Aorta (tissue), 5 donors: ENCODE data around the gene AP3M1. TPM values are rescaled to one million over a fixed set of nuclear protein-coding genes. Genes with fewer than 3 reads are reported as not detected.

ENCODE experiments used
- ATAC-seq: fragments of 200-7000 bp; cut with Tn5 transposase; one replicate; pipeline ENCODE4 v1.9.1; 2022; ENCODE audit warnings: moderate library complexity; ENCODE audit not compliant: low FRiP score
- DNase-seq, 2 donors: peaks; one replicate each; pipeline ENCODE4 v3.0.0-alpha.2; 2020
- H3K27ac ChIP-seq, 2 donors: one replicate each; pipeline ENCODE4 v1.5.1; 2013; ENCODE audit warnings: low read length in 2 of 2, mild to moderate bottlenecking in 2 of 2, moderate library complexity in 2 of 2, control low read depth in 1 of 2, inconsistent platforms in 1 of 2, low read depth in 1 of 2
- H3K27me3 ChIP-seq, 2 donors: one replicate each; pipeline ENCODE4 v1.6.1; 2013; ENCODE audit warnings: control low read depth in 1 of 2, low read length in 1 of 2, mild to moderate bottlenecking in 1 of 2, moderate library complexity in 1 of 2; ENCODE audit not compliant: insufficient read depth in 2 of 2, control insufficient read depth in 1 of 2
- H3K36me3 ChIP-seq, 2 donors: one replicate each; pipeline ENCODE4 v1.6.1; 2013; ENCODE audit warnings: control low read depth in 1 of 2, low read length in 1 of 2, mild to moderate bottlenecking in 1 of 2; ENCODE audit not compliant: insufficient read depth in 2 of 2, control insufficient read depth in 1 of 2
- H3K4me1 ChIP-seq, 2 donors: one replicate each; pipeline ENCODE4 v1.6.1; 2013; ENCODE audit warnings: low read length in 2 of 2, control low read depth in 1 of 2, mild to moderate bottlenecking in 1 of 2, moderate library complexity in 1 of 2; ENCODE audit not compliant: insufficient read depth in 2 of 2, control insufficient read depth in 1 of 2
- H3K4me3 ChIP-seq, 2 donors: one replicate each; pipeline ENCODE4 v1.5.1; 2013; ENCODE audit warnings: low read length in 2 of 2, control low read depth in 1 of 2, mild to moderate bottlenecking in 1 of 2
- H3K9me3 ChIP-seq: one replicate; pipeline ENCODE4 v1.6.1; 2013; ENCODE audit warnings: mild to moderate bottlenecking, low read length; ENCODE audit not compliant: control insufficient read depth
- WGBS, 2 donors: extraction: QIAGEN DNeasy Blood & Tissue Kit; methylation state at CpG; one replicate each; pipeline ENCODE4 v1.1.7; 2013; 5-methylcytosine and 5-hydroxymethylcytosine counted together
- intact Hi-C, 2 donors: fragments of 100-400 bp; cut with DNase I; formaldehyde crosslinking; loops; one replicate each; pipeline versions ENCODE4 v1.14.2 to v1.15.0; 2022
- polyA plus RNA-seq, 2 donors: library from polyadenylated mRNA; stranded (reverse); fragments of 200-250 nt; gene quantifications; one replicate each; pipeline ENCODE4 v1.2.3, GENCODE V29; 2013
- total RNA-seq, 2 donors: library from RNA; stranded (reverse); fragmentation: NEBNext Ultra II Directional; extraction: Animal tissue kit (Norgen Biotek cat#: 25700); gene quantifications; one replicate each; pipeline ENCODE4 v1.2.1, GENCODE V29; 2021
- donor health status: healthy with polysubstance abuse.
- donor health status: Bipolar disorder and iron deficiency.
- donor health status: DM: no; HTN: no; CAD: no.
- donor health status: DM: no; HTN: no; CAD: no.
- donor health status: DM: yes; HTN: yes; CAD: no.

Gene AP3M1
- total and polyA plus RNA-seq, 4 donors: 12.4 to 30.4 (median 22.7) TPM

- H3K27ac ChIP-seq: no peak overlapping the region
- H3K4me1 ChIP-seq: no peaks in the 10 kb centered on the region
- H3K27me3 ChIP-seq: no peaks in the 10 kb centered on the region
- no peak overlapping the region for H3K4me3 ChIP-seq
- H3K36me3 ChIP-seq: peaks cover 25 to 33% of the 10 kb centered on the region in 2 donors
- intact Hi-C loops: no loop called here
- no peaks in the 10 kb centered on the region for H3K9me3 ChIP-seq
- ATAC-seq (no peak), DNase-seq (no peak)
- 78 to 81% methylated on average over 3 of the region's 3 CpGs for WGBS, 2 donors
These were observed 51.2 kb downstream of the AP3M1 start for GRCh38 chr10:74099420-74099819.

GRCh38 chr10:74097776-74098175 is 52.9 kb downstream of the AP3M1 start:
- 82 to 83% methylated on average over 9 of the region's 9 CpGs for WGBS, 2 donors
- Histone ChIP-seq H3K27me3 (no peaks in the 10 kb centered on the region), H3K27ac (no peak overlapping the region), H3K36me3 (peaks cover 30% of the 10 kb centered on the region in 2 donors), H3K9me3 (no peaks in the 10 kb centered on the region), H3K4me1 (no peaks in the 10 kb centered on the region), H3K4me3 (no peak overlapping the region)
- ATAC-seq: no peak
- DNase-seq: no peak
- intact Hi-C loops: no loop called here

GRCh38 chr10:74096777-74097176 is 53.9 kb downstream of the AP3M1 start:
- 87 to 90% methylated on average over 2 of the region's 2 CpGs for WGBS, 2 donors
- H3K36me3 ChIP-seq: peaks cover 30% of the 10 kb centered on the region in 2 donors
- intact Hi-C loops: no loop called here
- no peak for DNase-seq
- H3K27ac ChIP-seq: no peak overlapping the region
- H3K27me3 ChIP-seq: no peaks in the 10 kb centered on the region
- no peaks in the 10 kb centered on the region for H3K4me1 ChIP-seq
- no peak overlapping the region for H3K4me3 ChIP-seq
- ATAC-seq: no peak
- H3K9me3 ChIP-seq: no peaks in the 10 kb centered on the region

GRCh38 chr10:74094231-74094630 is 56.4 kb downstream of the AP3M1 start:
- Histone ChIP-seq H3K27ac (no peak overlapping the region), H3K9me3 (no peaks in the 10 kb centered on the region), H3K4me3 (no peak overlapping the region), H3K4me1 (no peaks in the 10 kb centered on the region), H3K36me3 (peaks cover 27% of the 10 kb centered on the region in 2 donors), H3K27me3 (no peaks in the 10 kb centered on the region)
- DNase-seq (no peak), ATAC-seq (no peak)
- 90 to 94% methylated on average over 7 of the region's 7 CpGs for WGBS, 2 donors
- intact Hi-C loops: no loop called here

GRCh38 chr10:74093530-74094164 is 57.0 kb downstream of the AP3M1 start:
- no peaks in the 10 kb centered on the region for H3K9me3 ChIP-seq
- no peak overlapping the region for H3K4me3 ChIP-seq
- H3K27me3 ChIP-seq: no peaks in the 10 kb centered on the region
- 88 to 90% methylated on average over 4 of the region's 4 CpGs for WGBS, 2 donors
- no peak for DNase-seq
- peaks cover 24 to 29% of the 10 kb centered on the region in 2 donors for H3K36me3 ChIP-seq
- H3K27ac ChIP-seq: no peak overlapping the region
- intact Hi-C loops: no loop called here
- no peaks in the 10 kb centered on the region for H3K4me1 ChIP-seq
- ATAC-seq: no peak

GRCh38 chr10:74092372-74092771 is 58.3 kb downstream of the AP3M1 start:
- peaks cover 14 to 21% of the 10 kb centered on the region in 2 donors for H3K36me3 ChIP-seq
- intact Hi-C loops: no loop called here
- WGBS, 2 donors: 87 to 90% methylated on average over 3 of the region's 3 CpGs

GRCh38 chr10:74088722-74089121 is 61.9 kb downstream of the AP3M1 start:
- Histone ChIP-seq H3K4me3 (no peak overlapping the region), H3K9me3 (no peaks in the 10 kb centered on the region), H3K27me3 (no peaks in the 10 kb centered on the region), H3K27ac (no peak overlapping the region), H3K4me1 (no peaks in the 10 kb centered on the region), H3K36me3 (peaks cover 5 to 9% of the 10 kb centered on the region in 2 donors)
- 35 to 54% methylated on average over 3 of the region's 3 CpGs for WGBS, 2 donors
- no peak for DNase-seq
- ATAC-seq: no peak
- intact Hi-C loops: loop anchor here in 1 of 2 donors (10.0 kb wide), 1 partner anchor 204 kb away; no protein-coding TSS in a partner anchor

More at GRCh38 chr10:74092372-74092771, 58.3 kb downstream of the AP3M1 start:
- no peak overlapping the region for H3K4me3 ChIP-seq
- no peak overlapping the region for H3K27ac ChIP-seq
- DNase-seq (no peak), ATAC-seq (no peak)
- no peaks in the 10 kb centered on the region for H3K27me3 ChIP-seq
- H3K4me1 ChIP-seq: no peaks in the 10 kb centered on the region
- H3K9me3 ChIP-seq: no peaks in the 10 kb centered on the region

GRCh38 chr10:74086317-74086716 is 64.3 kb downstream of the AP3M1 start:
- ATAC-seq (no peak), DNase-seq (no peak)
- no peak overlapping the region for H3K27ac ChIP-seq
- H3K27me3 ChIP-seq: no peaks in the 10 kb centered on the region
- H3K4me1 ChIP-seq: no peaks in the 10 kb centered on the region
- peaks cover 5 to 7% of the 10 kb centered on the region in 2 donors for H3K36me3 ChIP-seq
- H3K4me3 ChIP-seq: no peak overlapping the region
- intact Hi-C loops: loop anchor here in 1 of 2 donors (10.0 kb wide), 1 partner anchor 202 kb away; no protein-coding TSS in a partner anchor
- H3K9me3 ChIP-seq: no peaks in the 10 kb centered on the region
- WGBS, 2 donors: 67 to 69% methylated on average over 2 of the region's 2 CpGs

- no peak overlapping the region for H3K27ac ChIP-seq
- no peak overlapping the region for H3K4me3 ChIP-seq
- H3K27me3 ChIP-seq: no peaks in the 10 kb centered on the region
- intact Hi-C loops: loop anchor here (5.0 to 10.0 kb wide), 4 partner anchors 48 to 200 kb away; no protein-coding TSS in a partner anchor
- no peak for ATAC-seq
- peaks cover 5 to 6% of the 10 kb centered on the region in 2 donors for H3K36me3 ChIP-seq
- WGBS, 2 donors: 86 to 89% methylated on average over 3 of the region's 3 CpGs
- no peak for DNase-seq
- H3K4me1 ChIP-seq: peaks cover 0 to 3% of the 10 kb centered on the region in 2 donors
- H3K9me3 ChIP-seq: no peaks in the 10 kb centered on the region
These were observed 65.7 kb downstream of the AP3M1 start for GRCh38 chr10:74084955-74085354.
